Mammary epithelial cell (primary cell): ENCODE data around the gene NNAT.

ENCODE experiments used
- CTCF ChIP-seq, 2 donors: IDR thresholded peaks in 1 of 2; conservative IDR thresholded peaks in 1 of 2; 2 replicates each; pipeline ENCODE4 v1.5.1; 2011 to 2012; ENCODE audit warnings: inconsistent platforms in 2 of 2, low read length in 2 of 2, mild to moderate bottlenecking in 2 of 2, control low read depth in 1 of 2, low read depth in 1 of 2; ENCODE audit not compliant: insufficient read depth in 1 of 2; ENCODE audit errors: extremely low read depth in 1 of 2
- EZH2 ChIP-seq: IDR thresholded peaks from 2 replicates; pipeline ENCODE4 v1.6.1; 2012; ENCODE audit warnings: low read length, inconsistent platforms, borderline replicate concordance

GRCh38 chr20:37526839-37527637, 6.0 kb downstream of the NNAT start:
- TF ChIP-seq CTCF (conservative IDR thresholded peaks at IDR 0.05 in 1 of 2, IDR thresholded peaks at IDR 0.05 in 1 of 2; ENCODE audit: extremely low read depth in 1 of 2, insufficient read depth in 1 of 2, low read depth in 1 of 2, low read length in 2 of 2) (no peak), EZH2 (no peak)
